Astrocyte (in vitro differentiated cells and primary cell): ENCODE results near the gene ACADL.

Source experiments
- EZH2 ChIP-seq: IDR thresholded peaks from 2 replicates; pipeline ENCODE4 v1.6.1; 2012; ENCODE audit warnings: mild to moderate bottlenecking, low read length, inconsistent platforms; ENCODE audit not compliant: insufficient read depth
- TF ChIP-seq, protein P1 (sequence below): IDR thresholded peaks from 2 replicates; pipeline ENCODE4 v1.5.1; 2011; ENCODE audit warnings: low read depth, mild to moderate bottlenecking, inconsistent platforms, low read length, moderate library complexity; ENCODE audit not compliant: insufficient read depth

DNA sequence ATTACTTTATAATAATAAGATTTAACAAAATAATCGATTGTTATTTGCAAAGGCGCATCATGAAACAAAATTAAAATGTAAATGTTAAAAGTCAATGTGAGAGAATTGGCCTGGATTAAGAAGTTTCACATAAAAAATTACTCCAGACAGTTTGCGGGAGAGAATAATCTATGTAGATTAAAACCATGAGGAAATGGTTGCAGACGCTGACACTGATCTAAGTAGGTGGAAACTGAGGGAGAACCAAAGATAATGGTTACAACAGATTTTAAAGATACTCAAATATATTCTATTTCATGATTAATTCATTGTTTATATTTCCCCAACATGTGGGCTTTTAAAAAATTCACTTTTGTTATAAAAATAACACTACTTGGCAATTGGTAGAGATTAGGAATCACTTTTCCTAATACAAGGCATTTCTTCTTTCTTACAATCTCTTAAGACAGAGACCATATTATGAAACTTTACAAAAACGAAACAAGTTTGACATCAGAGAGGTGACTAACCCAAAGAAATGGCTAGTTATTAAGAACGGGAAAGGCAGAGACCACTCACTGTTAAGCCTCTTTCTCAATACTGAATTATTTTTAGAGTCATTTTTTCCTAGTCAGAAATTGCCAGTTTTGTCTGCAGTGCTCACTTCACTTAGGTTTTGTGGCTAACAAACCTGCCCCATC is 55.6 kb downstream of the ACADL start:
- TF ChIP-seq, protein P1, sequence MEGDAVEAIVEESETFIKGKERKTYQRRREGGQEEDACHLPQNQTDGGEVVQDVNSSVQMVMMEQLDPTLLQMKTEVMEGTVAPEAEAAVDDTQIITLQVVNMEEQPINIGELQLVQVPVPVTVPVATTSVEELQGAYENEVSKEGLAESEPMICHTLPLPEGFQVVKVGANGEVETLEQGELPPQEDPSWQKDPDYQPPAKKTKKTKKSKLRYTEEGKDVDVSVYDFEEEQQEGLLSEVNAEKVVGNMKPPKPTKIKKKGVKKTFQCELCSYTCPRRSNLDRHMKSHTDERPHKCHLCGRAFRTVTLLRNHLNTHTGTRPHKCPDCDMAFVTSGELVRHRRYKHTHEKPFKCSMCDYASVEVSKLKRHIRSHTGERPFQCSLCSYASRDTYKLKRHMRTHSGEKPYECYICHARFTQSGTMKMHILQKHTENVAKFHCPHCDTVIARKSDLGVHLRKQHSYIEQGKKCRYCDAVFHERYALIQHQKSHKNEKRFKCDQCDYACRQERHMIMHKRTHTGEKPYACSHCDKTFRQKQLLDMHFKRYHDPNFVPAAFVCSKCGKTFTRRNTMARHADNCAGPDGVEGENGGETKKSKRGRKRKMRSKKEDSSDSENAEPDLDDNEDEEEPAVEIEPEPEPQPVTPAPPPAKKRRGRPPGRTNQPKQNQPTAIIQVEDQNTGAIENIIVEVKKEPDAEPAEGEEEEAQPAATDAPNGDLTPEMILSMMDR = no peak
- TF ChIP-seq EZH2 = no peak
